Activated naive CD8-positive, alpha-beta T cell treated with anti-CD3 and anti-CD28 coated beads for 36 hours (primary cell): ENCODE measurements around the gene GNLY. TPM values are rescaled to one million over a fixed set of nuclear protein-coding genes. Genes with fewer than 3 reads are reported as not detected.
"Not testable (repeated sequence)": the region's sequence is repeated elsewhere in the genome, so short reads cannot be mapped to it uniquely, and the experiment has no call there.

Source experiments
- DNase-seq: peaks from one replicate; pipeline ENCODE4 v3.0.0; 2021
- H3K27ac Mint-ChIP-seq: one replicate; pipeline ENCODE4 v1.8.0; 2022; ENCODE audit warnings: mild to moderate bottlenecking, moderate library complexity, mixed read lengths
- H3K27me3 Mint-ChIP-seq: one replicate; pipeline ENCODE4 v1.8.0; 2022; ENCODE audit warnings: mild to moderate bottlenecking, mixed read lengths
- H3K36me3 Mint-ChIP-seq: one replicate; pipeline ENCODE4 v1.8.0; 2021; ENCODE audit warnings: mild to moderate bottlenecking, mixed read lengths
- H3K4me1 Mint-ChIP-seq: one replicate; pipeline ENCODE4 v1.8.0; 2021; ENCODE audit warnings: mixed read lengths
- H3K4me3 Mint-ChIP-seq: one replicate; pipeline ENCODE4 v1.8.0; 2022; ENCODE audit warnings: mild to moderate bottlenecking, moderate library complexity, mixed read lengths
- H3K9me3 Mint-ChIP-seq: one replicate; pipeline ENCODE4 v1.8.0; 2022; ENCODE audit warnings: mixed read lengths
- total RNA-seq, 2 experiments: library from RNA; stranded (reverse); gene quantifications; one replicate each; pipeline ENCODE4 v1.2.3, GENCODE V29; 2021

The GNLY gene
- total RNA-seq: 1 to 10 TPM; 1.5 to 2.1 TPM

DNA sequence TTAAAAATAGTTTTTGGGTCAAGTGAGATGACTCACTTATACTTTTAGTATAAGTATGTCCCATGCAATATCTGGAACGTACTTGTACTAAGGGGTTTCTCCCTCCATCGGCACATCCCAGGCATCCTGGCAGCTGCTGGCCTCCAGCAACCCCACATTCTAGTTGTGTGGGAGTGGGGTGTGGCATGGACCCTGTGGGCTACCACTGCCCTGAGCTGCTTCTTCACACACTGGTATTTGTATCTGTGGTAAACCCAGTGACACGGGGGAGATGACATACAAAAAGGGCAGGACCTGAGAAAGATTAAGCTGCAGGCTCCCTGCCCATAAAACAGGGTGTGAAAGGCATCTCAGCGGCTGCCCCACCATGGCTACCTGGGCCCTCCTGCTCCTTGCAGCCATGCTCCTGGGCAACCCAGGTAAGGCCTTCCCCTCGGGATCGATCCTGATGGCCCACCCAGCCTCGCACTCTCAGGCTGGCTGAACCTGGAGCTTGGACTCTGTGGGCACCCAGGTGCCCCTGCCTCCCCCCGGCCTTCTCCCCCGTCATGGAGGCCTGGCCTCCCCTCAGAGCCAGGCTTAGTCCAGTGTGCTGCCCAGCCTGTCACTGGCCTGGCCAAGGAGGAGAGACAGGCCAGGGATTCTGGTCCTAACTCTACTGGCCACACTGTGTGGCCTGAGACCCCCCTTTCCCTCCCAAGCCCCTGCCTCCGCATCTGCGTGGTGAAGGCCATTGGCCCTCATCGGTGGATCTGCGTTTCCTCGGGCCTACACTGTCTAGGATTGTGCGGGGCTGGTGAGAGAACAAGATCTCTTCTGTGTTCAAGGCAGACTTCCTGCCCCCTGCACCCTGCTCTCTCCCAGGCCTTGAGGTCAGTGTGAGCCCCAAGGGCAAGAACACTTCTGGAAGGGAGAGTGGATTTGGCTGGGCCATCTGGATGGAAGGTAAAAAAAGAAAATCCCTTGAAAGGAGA is at the start of gene GNLY:
GNLY (plus strand) TSS at position 307 of the 974 bp plus-strand sequence; CDS start at position 368, 61 bp downstream.
- H3K4me3 Mint-ChIP-seq: no peak within 1 kb of the TSS
- H3K4me1 Mint-ChIP-seq: peaks cover 2% of the 10 kb centered on the region
- no peaks in the 10 kb centered on the region for H3K9me3 Mint-ChIP-seq
- DNase-seq: no peak
- no peaks in the 10 kb centered on the region for H3K36me3 Mint-ChIP-seq
- no peaks in the 10 kb centered on the region for H3K27me3 Mint-ChIP-seq
- H3K27ac Mint-ChIP-seq: no peak within 1 kb of the TSS

DNA sequence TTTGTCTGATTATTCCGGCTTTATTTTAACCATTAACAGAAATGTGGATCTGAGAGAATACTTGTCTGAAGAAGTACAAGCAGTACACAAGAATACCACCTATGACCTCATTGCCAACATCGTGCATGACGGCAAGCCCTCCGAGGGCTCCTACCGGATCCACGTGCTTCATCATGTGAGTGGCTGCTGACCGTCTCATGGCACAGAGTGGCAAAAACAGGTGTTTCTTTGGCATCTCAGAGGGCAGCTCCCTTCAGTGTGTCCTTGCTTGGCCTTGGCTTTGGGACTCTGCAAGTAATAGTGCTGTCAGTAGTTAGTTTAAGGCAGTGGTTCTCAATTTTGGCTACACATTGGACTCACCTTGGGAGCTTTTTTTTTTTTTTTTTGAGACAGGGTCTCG is 49.2 kb upstream of the GNLY start:
- Mint-ChIP-seq H3K9me3 (no peaks in the 10 kb centered on the region), H3K36me3 (peaks cover 42% of the 10 kb centered on the region), H3K27me3 (no peaks in the 10 kb centered on the region), H3K4me1 (peaks cover 12% of the 10 kb centered on the region), H3K27ac (no peak overlapping the region), H3K4me3 (no peak overlapping the region)
- no peak for DNase-seq

- Mint-ChIP-seq H3K36me3 (peaks cover 34% of the 10 kb centered on the region), H3K9me3 (no peaks in the 10 kb centered on the region), H3K27me3 (no peaks in the 10 kb centered on the region), H3K27ac (no peak overlapping the region), H3K4me1 (peaks cover 12% of the 10 kb centered on the region), H3K4me3 (no peak overlapping the region)
- DNase-seq: no peak
Observed at GRCh38 chr2:85646166-85646565, 48.0 kb upstream of the GNLY start.

DNA sequence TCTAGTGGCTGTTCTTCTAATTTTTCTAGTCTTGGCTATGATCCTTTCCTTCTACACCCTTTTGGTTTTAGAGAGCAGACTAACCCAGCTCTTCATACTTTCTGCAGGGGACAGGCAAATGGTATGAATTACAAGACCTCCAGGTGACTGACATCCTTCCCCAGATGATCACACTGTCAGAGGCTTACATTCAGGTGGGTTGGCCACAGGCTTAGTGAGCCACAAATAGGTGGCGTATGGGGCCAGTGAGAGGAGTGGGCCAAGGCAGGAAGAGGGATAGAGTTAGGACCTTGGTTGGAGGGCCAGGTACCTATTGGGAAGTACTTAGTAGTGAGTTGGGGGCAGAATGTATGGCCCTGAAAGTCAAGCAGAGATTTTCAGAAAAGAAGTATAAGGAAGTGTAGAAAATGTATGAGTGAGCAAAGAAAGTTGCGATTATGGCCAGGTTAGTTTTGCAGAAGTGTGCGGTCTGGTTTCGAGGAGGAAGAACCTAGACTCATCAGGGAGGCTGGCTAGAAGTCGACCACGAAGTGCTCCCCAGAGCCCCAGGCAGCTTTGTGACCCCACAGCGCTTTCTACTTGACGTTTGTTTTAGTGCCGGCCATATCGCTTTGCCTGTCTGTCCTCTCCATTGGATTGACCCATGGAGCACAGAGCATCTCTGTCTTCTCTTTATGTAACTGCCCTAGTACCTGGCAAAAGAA is 46.2 kb upstream of the GNLY start:
- Mint-ChIP-seq H3K4me1 (peaks cover under 1% of the 10 kb centered on the region), H3K4me3 (no peak overlapping the region), H3K36me3 (peaks cover 32% of the 10 kb centered on the region), H3K27me3 (no peaks in the 10 kb centered on the region), H3K9me3 (no peaks in the 10 kb centered on the region), H3K27ac (no peak overlapping the region)
- DNase-seq: no peak

- Mint-ChIP-seq H3K9me3 (no peaks in the 10 kb centered on the region), H3K36me3 (peaks cover 32% of the 10 kb centered on the region), H3K27ac (no peak overlapping the region), H3K4me3 (no peak overlapping the region), H3K4me1 (no peaks in the 10 kb centered on the region), H3K27me3 (no peaks in the 10 kb centered on the region)
- no peak for DNase-seq
Observed at GRCh38 chr2:85648619-85649018, 45.5 kb upstream of the GNLY start.

- H3K36me3 Mint-ChIP-seq: peaks cover 33% of the 10 kb centered on the region
- DNase-seq: no peak
- H3K4me3 Mint-ChIP-seq: no peak overlapping the region
- no peaks in the 10 kb centered on the region for H3K9me3 Mint-ChIP-seq
- H3K27me3 Mint-ChIP-seq: no peaks in the 10 kb centered on the region
- no peaks in the 10 kb centered on the region for H3K4me1 Mint-ChIP-seq
- H3K27ac Mint-ChIP-seq: no peak overlapping the region
Observed at GRCh38 chr2:85649201-85650190, 44.7 kb upstream of the GNLY start.

GRCh38 chr2:85650456-85650855 is 43.7 kb upstream of the GNLY start:
- no peak for DNase-seq
- Mint-ChIP-seq H3K4me3 (no peak overlapping the region), H3K36me3 (peaks cover 33% of the 10 kb centered on the region), H3K9me3 (no peaks in the 10 kb centered on the region), H3K27me3 (no peaks in the 10 kb centered on the region), H3K4me1 (no peaks in the 10 kb centered on the region), H3K27ac (no peak overlapping the region)

- H3K36me3 Mint-ChIP-seq: peaks cover 33% of the 10 kb centered on the region
- no peaks in the 10 kb centered on the region for H3K9me3 Mint-ChIP-seq
- no peak for DNase-seq
- H3K27ac Mint-ChIP-seq: no peak overlapping the region
- H3K4me3 Mint-ChIP-seq: no peak overlapping the region
- H3K27me3 Mint-ChIP-seq: no peaks in the 10 kb centered on the region
- H3K4me1 Mint-ChIP-seq: no peaks in the 10 kb centered on the region
Observed at GRCh38 chr2:85651097-85651496, 43.1 kb upstream of the GNLY start.

DNA sequence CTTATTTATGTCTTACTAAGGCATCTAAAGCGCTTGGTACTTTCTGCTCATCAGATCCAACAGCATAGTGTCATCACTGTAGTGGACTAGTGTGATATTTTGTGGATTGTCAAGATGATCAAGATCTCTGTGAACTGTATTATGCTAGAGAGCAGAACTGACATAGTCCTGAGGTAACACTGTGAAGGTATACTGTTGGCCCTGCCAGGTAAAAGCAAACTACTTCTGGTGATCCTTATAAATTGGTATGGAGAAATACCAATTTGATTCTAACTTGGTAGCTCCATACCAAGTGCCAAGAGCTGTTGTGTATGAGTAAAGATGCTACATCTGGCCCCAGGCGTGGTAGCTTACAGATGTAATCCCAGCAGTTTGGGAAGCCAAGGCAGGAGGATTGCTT is 42.1 kb upstream of the GNLY start:
- H3K36me3 Mint-ChIP-seq: peaks cover 28% of the 10 kb centered on the region
- H3K4me1 Mint-ChIP-seq: no peaks in the 10 kb centered on the region
- no peak overlapping the region for H3K4me3 Mint-ChIP-seq
- H3K9me3 Mint-ChIP-seq: no peaks in the 10 kb centered on the region
- H3K27ac Mint-ChIP-seq: no peak overlapping the region
- no peaks in the 10 kb centered on the region for H3K27me3 Mint-ChIP-seq
- no peak for DNase-seq

- no peak for DNase-seq
- no peaks in the 10 kb centered on the region for H3K9me3 Mint-ChIP-seq
- H3K36me3 Mint-ChIP-seq: peaks cover 25% of the 10 kb centered on the region
- no peak overlapping the region for H3K4me3 Mint-ChIP-seq
- H3K4me1 Mint-ChIP-seq: no peaks in the 10 kb centered on the region
- H3K27me3 Mint-ChIP-seq: no peaks in the 10 kb centered on the region
- H3K27ac Mint-ChIP-seq: no peak overlapping the region
Observed at GRCh38 chr2:85653996-85654395, 40.2 kb upstream of the GNLY start.

- Mint-ChIP-seq H3K4me1 (no peaks in the 10 kb centered on the region), H3K9me3 (no peaks in the 10 kb centered on the region), H3K4me3 (no peak overlapping the region), H3K27ac (no peak overlapping the region), H3K27me3 (no peaks in the 10 kb centered on the region), H3K36me3 (peaks cover 17% of the 10 kb centered on the region)
- DNase-seq: no peak
Observed at GRCh38 chr2:85655961-85656417, 38.2 kb upstream of the GNLY start.

GRCh38 chr2:85656468-85656867 is 37.7 kb upstream of the GNLY start:
- H3K9me3 Mint-ChIP-seq: no peaks in the 10 kb centered on the region
- peaks cover 16% of the 10 kb centered on the region for H3K36me3 Mint-ChIP-seq
- no peak overlapping the region for H3K27ac Mint-ChIP-seq
- no peaks in the 10 kb centered on the region for H3K27me3 Mint-ChIP-seq
- no peak for DNase-seq
- H3K4me3 Mint-ChIP-seq: no peak overlapping the region
- no peaks in the 10 kb centered on the region for H3K4me1 Mint-ChIP-seq

GRCh38 chr2:85657399-85657798 is 36.8 kb upstream of the GNLY start:
- peaks cover 11% of the 10 kb centered on the region for H3K36me3 Mint-ChIP-seq
- not testable (repeated sequence) for H3K4me3 Mint-ChIP-seq, H3K4me1 Mint-ChIP-seq, H3K27ac Mint-ChIP-seq, H3K9me3 Mint-ChIP-seq, H3K27me3 Mint-ChIP-seq, DNase-seq

DNA sequence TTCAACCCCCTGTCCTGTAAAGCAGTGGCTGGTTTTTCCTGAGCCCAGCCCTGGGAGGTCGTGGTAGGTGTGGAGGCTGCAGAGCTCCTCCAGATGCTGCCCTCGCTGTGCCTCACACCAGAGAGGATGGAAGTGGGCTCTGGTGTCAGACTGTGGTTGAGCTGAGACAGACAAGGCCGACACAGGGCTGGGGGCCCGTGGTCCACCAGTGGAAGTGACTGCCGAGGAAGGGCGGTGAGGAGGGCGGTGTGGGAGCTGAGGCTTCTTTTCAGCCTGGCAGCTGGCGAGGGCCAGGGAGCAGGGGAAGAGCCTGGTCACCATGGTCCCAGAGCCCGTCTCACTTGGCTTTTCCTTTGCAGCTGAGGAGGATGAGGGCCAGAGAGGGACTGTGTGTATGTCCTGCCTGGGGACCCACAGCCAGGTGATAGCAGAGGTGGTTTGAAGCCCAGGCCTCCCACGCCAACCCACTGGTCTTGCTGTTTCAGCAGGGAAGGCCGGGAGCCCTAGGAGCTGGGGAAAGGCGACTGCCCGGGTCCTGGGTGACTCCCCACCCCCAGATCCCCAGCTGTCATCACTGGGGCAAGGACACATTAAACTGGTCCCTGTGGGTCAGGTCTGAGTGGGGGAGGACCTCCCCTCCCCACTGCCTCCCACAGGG is 34.7 kb upstream of the GNLY start:
- DNase-seq: no peak
- peaks cover 2% of the 10 kb centered on the region for H3K36me3 Mint-ChIP-seq
- no peak overlapping the region for H3K27ac Mint-ChIP-seq
- no peaks in the 10 kb centered on the region for H3K4me1 Mint-ChIP-seq
- no peaks in the 10 kb centered on the region for H3K9me3 Mint-ChIP-seq
- no peak overlapping the region for H3K4me3 Mint-ChIP-seq
- H3K27me3 Mint-ChIP-seq: no peaks in the 10 kb centered on the region
